Neuronal stem cell (in vitro differentiated cells): ENCODE data around the gene IGFL3.

ENCODE experiments used
- DNase-seq: peaks from one replicate; pipeline ENCODE4 v3.0.0-alpha.2; 2013; ENCODE audit warnings: low spot score
- H2AFZ ChIP-seq: one replicate; pipeline ENCODE4 v1.6.1; 2013; ENCODE audit warnings: mild to moderate bottlenecking, low read length, inconsistent platforms
- H2AK5ac ChIP-seq: 2 replicates; pipeline ENCODE4 v1.6.1; 2013; ENCODE audit warnings: low read depth, mild to moderate bottlenecking, inconsistent platforms, low read length, moderate library complexity, mixed read lengths
- H2BK120ac ChIP-seq: 2 replicates; pipeline ENCODE4 v1.6.1; 2013; ENCODE audit warnings: low read depth, mild to moderate bottlenecking, inconsistent platforms, low read length, moderate library complexity, mixed read lengths
- H2BK12ac ChIP-seq: one replicate; pipeline ENCODE4 v1.6.1; 2013; ENCODE audit warnings: low read length, inconsistent platforms
- H2BK15ac ChIP-seq: 2 replicates; pipeline ENCODE4 v1.6.1; 2013; ENCODE audit warnings: mild to moderate bottlenecking, low read length, inconsistent platforms, mixed read lengths
- H2BK5ac ChIP-seq: one replicate; pipeline ENCODE4 v1.6.1; 2013; ENCODE audit warnings: inconsistent platforms, mild to moderate bottlenecking, low read length, moderate library complexity
- H3K14ac ChIP-seq: one replicate; pipeline ENCODE4 v1.6.1; 2013; ENCODE audit warnings: low read length, inconsistent platforms
- H3K18ac ChIP-seq: 2 replicates; pipeline ENCODE4 v1.6.1; 2013; ENCODE audit warnings: low read length, inconsistent platforms
- H3K23ac ChIP-seq: 2 replicates; pipeline ENCODE4 v1.6.1; 2013; ENCODE audit warnings: low read depth, mild to moderate bottlenecking, mixed read lengths, low read length, inconsistent platforms; ENCODE audit not compliant: poor library complexity
- H3K27ac ChIP-seq: replicated peaks from 3 replicates; pipeline ENCODE4 v1.5.1; 2013; ENCODE audit warnings: low read length, inconsistent platforms
- H3K27me3 ChIP-seq, 3 experiments: 2 replicates each; pipeline ENCODE4 v1.6.1; 2013; ENCODE audit warnings: low read length in 3 of 3, mild to moderate bottlenecking in 2 of 3, inconsistent platforms in 1 of 3, low read depth in 1 of 3, mixed read lengths in 1 of 3, moderate library complexity in 1 of 3; ENCODE audit not compliant: control insufficient read depth in 3 of 3, insufficient read depth in 3 of 3
- H3K36me3 ChIP-seq, 2 donors: replicated peaks in 1 of 2; 2 replicates each; pipeline ENCODE4 v1.6.1; 2013; ENCODE audit warnings: low read length in 2 of 2; ENCODE audit not compliant: control insufficient read depth in 2 of 2, insufficient read depth in 2 of 2
- H3K4ac ChIP-seq: 2 replicates; pipeline ENCODE4 v1.6.1; 2013; ENCODE audit warnings: inconsistent platforms, mild to moderate bottlenecking, low read length, moderate library complexity
- H3K4me1 ChIP-seq, 2 donors: 1 replicate in 1 of 2; 2 replicates in 1 of 2; pipeline ENCODE4 v1.6.1; 2013; ENCODE audit warnings: low read length in 2 of 2, low read depth in 1 of 2; ENCODE audit not compliant: control insufficient read depth in 2 of 2, insufficient read depth in 1 of 2
- H3K4me2 ChIP-seq: one replicate; pipeline ENCODE4 v1.6.1; 2013; ENCODE audit warnings: mild to moderate bottlenecking, low read length, inconsistent platforms; ENCODE audit not compliant: insufficient read depth, poor library complexity, severe bottlenecking
- H3K4me3 ChIP-seq, 2 donors: 2 replicates each; pipeline ENCODE4 v1.5.1; 2013; ENCODE audit warnings: low read length in 2 of 2, mild to moderate bottlenecking in 2 of 2, inconsistent platforms in 1 of 2, moderate library complexity in 1 of 2
- H3K79me1 ChIP-seq: one replicate; pipeline ENCODE4 v1.6.1; 2013; ENCODE audit warnings: low read depth, mild to moderate bottlenecking, inconsistent platforms, low read length, moderate library complexity
- H3K9ac ChIP-seq: one replicate; pipeline ENCODE4 v1.6.1; 2013; ENCODE audit warnings: mild to moderate bottlenecking, low read depth, low read length, inconsistent platforms; ENCODE audit not compliant: poor library complexity
- H3K9me3 ChIP-seq, 2 donors: replicated peaks in 1 of 2; 2 replicates each; pipeline versions ENCODE3 to v1.6.1; 2013; ENCODE audit warnings: low read length in 2 of 2, mild to moderate bottlenecking in 2 of 2, inconsistent platforms in 1 of 2, low read depth in 1 of 2, mixed read lengths in 1 of 2, moderate library complexity in 1 of 2; ENCODE audit not compliant: control insufficient read depth in 2 of 2, insufficient read depth in 1 of 2
- H4K8ac ChIP-seq: one replicate; pipeline ENCODE4 v1.6.1; 2013; ENCODE audit warnings: low read depth, mild to moderate bottlenecking, inconsistent platforms, low read length, moderate library complexity
- H4K91ac ChIP-seq: one replicate; pipeline ENCODE4 v1.6.1; 2013; ENCODE audit warnings: low read length, low read depth, mild to moderate bottlenecking, inconsistent platforms; ENCODE audit not compliant: poor library complexity
- WGBS, 2 donors: extraction: QIAGEN DNeasy Blood & Tissue Kit; methylation state at CpG; one replicate each; pipeline ENCODE4 v1.1.7; 2013; ENCODE audit warnings: missing lambda C conversion rate in 2 of 2, mixed read lengths in 1 of 2; ENCODE audit not compliant: insufficient read length in 2 of 2, insufficient replicate concordance in 1 of 2; ENCODE audit errors: extremely low coverage in 2 of 2; 5-methylcytosine and 5-hydroxymethylcytosine counted together

The IGFL3 gene

DNA sequence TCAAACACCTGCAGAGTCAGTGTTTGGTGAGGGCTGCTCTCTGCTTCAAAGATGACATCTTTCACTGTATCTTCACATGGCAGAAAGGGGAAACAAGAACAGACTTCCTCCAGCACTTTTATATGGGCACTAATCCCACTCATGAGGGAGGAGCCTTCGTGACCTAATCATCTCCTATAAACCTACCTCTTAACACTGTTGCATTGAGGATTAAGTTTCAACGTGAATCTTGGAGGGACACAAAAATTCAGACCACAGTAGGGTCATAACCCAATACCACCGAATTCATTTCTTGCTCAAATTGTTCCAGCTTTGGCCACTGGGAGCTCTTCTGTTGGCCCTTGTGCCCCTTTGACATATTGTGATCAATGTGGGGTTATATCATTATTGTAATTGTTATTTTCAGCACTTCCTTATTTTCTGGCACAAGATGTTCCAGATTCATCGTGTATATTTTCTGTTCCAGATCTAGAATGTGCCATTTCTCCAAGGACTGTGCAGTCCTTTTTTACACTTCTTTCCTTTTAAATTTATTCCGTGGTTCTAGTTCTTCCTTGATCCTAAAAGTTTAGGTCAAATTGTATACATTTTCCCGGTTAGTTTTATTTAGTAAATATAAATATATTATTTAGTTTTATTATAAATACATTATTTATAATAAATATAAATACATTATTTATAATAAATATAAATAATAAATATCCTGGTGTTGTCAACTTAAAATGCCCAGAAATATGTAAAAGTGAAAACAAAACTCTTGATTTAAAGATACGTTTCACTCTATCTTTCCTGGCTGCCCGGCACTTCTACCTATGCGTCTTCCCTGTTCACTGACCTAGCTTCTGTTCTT lies 48.2 kb downstream of the IGFL3 start:
- Histone ChIP-seq H2AFZ (no peak overlapping the region), H3K18ac (no peak overlapping the region), H3K9me3 (peaks cover 0 to 9% of the 10 kb centered on the region in 2 donors), H2BK12ac (no peak overlapping the region), H4K8ac (no peak overlapping the region), H3K27ac (no peak overlapping the region), H3K79me1 (no peaks in the 10 kb centered on the region), H3K4ac (no peak overlapping the region), H3K4me2 (no peak overlapping the region), H3K27me3 (peaks cover 0 to 54% (median 12%) of the 10 kb centered on the region in 3 experiments), H3K23ac (no peak overlapping the region), H3K4me3 (no peak overlapping the region), H3K14ac (no peak overlapping the region), H2BK15ac (no peak overlapping the region), H3K36me3 (no peaks in the 10 kb centered on the region), H4K91ac (no peak overlapping the region), H3K9ac (no peak overlapping the region), H2AK5ac (no peak overlapping the region), H2BK120ac (no peak overlapping the region), H2BK5ac (no peak overlapping the region), H3K4me1 (peaks cover 0 to 7% of the 10 kb centered on the region in 2 donors)
- WGBS, 2 donors = no CpG with 5 or more reads among the region's 9 CpGs
- DNase-seq = no peak

GRCh38 chr19:46073268-46073922 lies 51.1 kb downstream of the IGFL3 start:
- no peak for DNase-seq
- no peak overlapping the region for H2BK5ac ChIP-seq
- H3K4ac ChIP-seq = no peak overlapping the region
- H4K8ac ChIP-seq = no peak overlapping the region
- H2BK12ac ChIP-seq = no peak overlapping the region
- H3K9ac ChIP-seq = no peak overlapping the region
- peaks cover 0 to 75% (median 12%) of the 10 kb centered on the region in 3 experiments for H3K27me3 ChIP-seq
- WGBS, 2 donors = no CpG with 5 or more reads among the region's 3 CpGs
- H3K79me1 ChIP-seq = no peaks in the 10 kb centered on the region
- H2AFZ ChIP-seq = no peak overlapping the region
- H3K14ac ChIP-seq = no peak overlapping the region
- peaks cover 0 to 6% of the 10 kb centered on the region in 2 donors for H3K4me1 ChIP-seq
- H3K36me3 ChIP-seq = no peaks in the 10 kb centered on the region
- H3K4me3 ChIP-seq = no peak overlapping the region
- no peak overlapping the region for H4K91ac ChIP-seq
- H3K23ac ChIP-seq = no peak overlapping the region
- H3K18ac ChIP-seq = no peak overlapping the region
- no peak overlapping the region for H2AK5ac ChIP-seq
- H2BK15ac ChIP-seq = no peak overlapping the region
- no peak overlapping the region for H2BK120ac ChIP-seq
- no peaks in the 10 kb centered on the region for H3K9me3 ChIP-seq
- no peak overlapping the region for H3K4me2 ChIP-seq
- no peak overlapping the region for H3K27ac ChIP-seq
